ENCODE data around the gene ZNF521. TPM values are rescaled to one million over a fixed set of nuclear protein-coding genes. Genes with fewer than 3 reads are reported as not detected.
A peak's percentile ranks its signal among the peaks of the same experiment; 100 is the strongest.

The ZNF521 gene
- total RNA-seq, 1 experiment from 2014 or later: 20.3 TPM

DNA sequence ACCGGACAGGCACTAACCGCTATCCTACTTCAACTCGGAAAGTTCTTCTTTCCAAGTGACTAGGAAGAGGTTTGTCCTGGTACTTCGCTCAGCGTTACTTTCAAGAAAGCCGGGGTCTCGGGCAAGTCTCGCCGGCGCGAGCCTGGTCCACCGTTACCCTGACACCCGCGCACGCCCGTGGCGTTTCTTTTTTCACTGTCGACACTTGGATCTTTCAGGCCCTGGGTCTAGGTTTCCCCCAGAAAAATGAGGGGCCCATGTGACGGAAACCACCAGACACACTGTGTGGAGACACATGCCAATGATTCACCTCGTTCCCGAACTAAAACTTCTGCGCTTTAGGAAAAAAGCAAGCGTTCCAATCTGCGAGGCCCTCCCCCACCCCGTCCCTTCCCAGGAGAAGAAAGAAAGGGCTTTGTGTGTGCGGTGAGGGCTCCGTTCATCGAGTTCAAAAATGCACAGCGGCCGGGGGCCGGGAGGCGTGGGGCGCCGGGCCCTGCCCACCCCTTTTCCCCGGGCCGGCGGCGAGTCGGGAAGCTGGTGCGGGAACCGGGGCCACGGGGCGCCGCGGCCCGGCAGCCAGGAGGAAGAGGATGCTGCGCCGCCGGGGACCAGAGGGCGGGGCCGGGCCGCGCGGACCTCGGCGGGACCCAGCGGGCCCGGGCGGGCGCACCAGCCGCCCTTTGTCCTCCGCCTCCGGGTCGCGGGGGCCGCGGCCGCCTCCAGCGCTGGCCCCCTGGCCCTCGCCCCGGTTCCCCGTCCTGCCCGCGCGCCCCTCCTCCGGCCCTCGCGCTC is 2.6 kb downstream of the ZNF521 start:
- Histone ChIP-seq H3K4me3 (peak overlapping the region; percentile 96), H3K4me1 (peaks cover 5% of the 10 kb centered on the region; the same call in 1 of the 2 replicates), H3K9me3 (replicated peaks) (no peaks in the 10 kb centered on the region), H3K36me3 (no peaks in the 10 kb centered on the region), H3K27me3 (no peaks in the 10 kb centered on the region), H3K27ac (peak overlapping the region; percentile 87)
- peak; percentile 49 to 62 for DNase-seq

DNA sequence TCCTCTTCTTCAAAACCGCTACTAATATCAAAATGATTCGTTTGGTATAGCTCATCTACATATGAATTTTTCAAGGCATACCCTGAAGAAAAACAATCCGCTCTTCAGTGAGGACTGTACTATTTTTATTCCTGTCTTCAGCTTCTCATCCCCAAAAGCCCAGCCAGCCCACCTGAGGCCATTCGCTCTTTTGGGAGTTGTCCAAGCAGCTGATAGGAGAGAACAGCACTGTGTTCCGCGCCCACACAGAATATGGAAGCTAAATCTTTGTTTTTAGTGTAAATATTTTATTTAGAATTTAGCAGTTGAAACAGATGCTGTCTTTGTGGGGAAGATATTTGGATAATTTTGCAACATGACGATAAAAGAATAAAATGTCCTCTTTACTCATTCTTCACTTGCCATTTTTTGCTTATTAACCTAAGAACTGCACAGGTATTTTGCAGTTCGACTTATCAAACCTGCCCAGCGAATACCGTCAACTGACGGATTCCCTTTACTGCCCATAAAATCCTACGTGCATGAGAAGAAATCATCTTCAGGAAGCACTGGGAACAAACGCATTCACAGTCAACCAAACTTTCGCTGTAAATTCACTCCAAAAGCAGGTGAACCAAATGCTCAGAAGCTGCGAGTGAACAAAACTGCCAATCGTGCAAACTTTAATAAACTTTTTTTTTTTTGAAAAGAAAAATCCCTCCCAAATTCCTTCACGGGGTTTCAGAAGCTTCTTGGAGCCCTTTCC is 3.4 kb downstream of the ZNF521 start:
- H3K27me3 ChIP-seq: no peaks in the 10 kb centered on the region
- no peak for DNase-seq
- no peaks in the 10 kb centered on the region for H3K9me3 ChIP-seq (replicated peaks)
- no peaks in the 10 kb centered on the region for H3K36me3 ChIP-seq
- H3K4me3 ChIP-seq: peak overlapping the region; percentile 96
- peaks cover 5% of the 10 kb centered on the region; the same call in 1 of the 2 replicates for H3K4me1 ChIP-seq
- peak overlapping the region; percentile 84 for H3K27ac ChIP-seq

DNA sequence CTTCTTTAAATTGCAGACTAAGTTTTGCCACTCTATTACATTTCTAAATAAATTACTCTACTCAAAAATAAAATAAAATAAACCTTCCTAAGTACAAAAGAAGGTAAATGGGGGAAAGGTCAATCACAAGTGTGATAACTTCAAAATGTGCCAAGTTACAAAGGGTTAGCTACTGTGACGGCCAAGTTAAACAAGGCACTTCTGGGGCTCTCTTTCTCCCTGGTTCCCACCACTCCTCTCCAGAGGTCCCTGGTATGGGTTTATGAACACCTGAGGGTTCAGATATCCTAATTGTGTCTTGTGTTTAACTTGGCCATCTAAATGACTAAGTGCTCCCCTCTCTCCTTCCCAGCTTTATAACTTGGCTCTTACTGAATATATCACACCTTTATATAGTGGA is 5.4 kb downstream of the ZNF521 start:
- no peak overlapping the region for H3K27ac ChIP-seq

DNA sequence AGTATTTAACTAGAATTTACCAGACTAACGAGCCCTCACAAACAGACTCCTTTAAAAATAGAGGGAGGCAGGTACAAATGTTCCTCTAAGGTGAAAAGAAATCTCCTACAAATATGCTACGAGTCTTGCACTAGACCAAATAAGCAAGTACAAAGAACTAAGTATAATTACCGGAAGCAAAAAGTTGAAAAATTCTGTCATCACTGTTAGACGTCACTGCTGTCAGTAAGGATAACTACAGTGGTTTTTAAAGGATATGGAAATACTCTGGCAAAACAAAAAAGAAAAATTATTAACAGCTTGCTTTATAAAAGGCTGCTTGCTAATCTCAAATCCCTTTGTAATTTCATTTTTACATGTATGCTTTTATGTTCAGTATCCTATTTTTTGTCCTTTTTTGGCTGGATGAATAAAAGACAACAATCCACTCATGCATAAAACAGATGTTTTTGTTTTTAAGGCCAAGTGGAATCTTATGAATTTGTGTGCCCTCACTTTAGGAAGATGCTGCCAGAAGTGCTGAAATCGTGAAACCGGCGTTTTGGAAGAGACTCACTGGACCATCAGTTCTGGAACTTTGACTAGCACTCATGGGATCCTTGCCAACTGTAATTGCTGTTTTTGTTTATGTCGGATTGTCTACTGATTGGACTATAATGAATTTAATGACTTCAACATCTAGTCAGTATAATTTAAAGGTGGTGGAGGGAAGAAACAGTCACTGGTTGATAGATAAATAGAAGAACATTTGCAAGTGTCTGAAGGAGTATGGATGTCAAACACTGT is 6.7 kb downstream of the ZNF521 start:
- DNase-seq: no peak

More for the DNA sequence above, 5.4 kb downstream of the ZNF521 start:
- DNase-seq: no peak
- Histone ChIP-seq H3K4me1 (peaks cover 5% of the 10 kb centered on the region; the same call in 1 of the 2 replicates), H3K36me3 (no peaks in the 10 kb centered on the region), H3K27me3 (no peaks in the 10 kb centered on the region), H3K9me3 (replicated peaks) (no peaks in the 10 kb centered on the region), H3K4me3 (no peak overlapping the region)

DNA sequence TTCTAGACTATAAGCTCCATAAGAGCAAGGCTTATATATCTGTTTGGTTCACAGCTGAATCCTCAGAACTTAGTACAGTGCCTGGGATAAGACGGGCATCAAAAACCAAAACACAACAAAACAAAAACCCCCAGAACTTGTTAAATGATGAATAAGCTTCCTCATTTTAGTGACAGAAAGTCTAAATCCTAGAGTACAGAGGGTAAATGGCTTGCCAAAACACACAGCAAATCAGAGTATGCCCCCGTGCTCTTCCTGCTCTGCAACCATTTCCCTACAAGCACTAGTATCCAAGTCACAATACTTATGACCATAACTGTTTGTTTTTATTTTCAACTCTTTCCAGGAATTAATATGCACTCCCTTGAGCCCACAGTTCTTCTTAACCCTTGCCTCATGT is 10.1 kb downstream of the ZNF521 start:
- Histone ChIP-seq H3K9me3 (replicated peaks) (no peaks in the 10 kb centered on the region), H3K27me3 (no peaks in the 10 kb centered on the region), H3K36me3 (no peaks in the 10 kb centered on the region), H3K4me3 (no peak overlapping the region), H3K4me1 (peaks cover 5% of the 10 kb centered on the region; the same call in 1 of the 2 replicates), H3K27ac (no peak overlapping the region)
- no peak for DNase-seq

More for the DNA sequence above, 6.7 kb downstream of the ZNF521 start:
- Histone ChIP-seq H3K27me3 (no peaks in the 10 kb centered on the region), H3K36me3 (no peaks in the 10 kb centered on the region), H3K4me1 (peaks cover 5% of the 10 kb centered on the region; the same call in 1 of the 2 replicates), H3K27ac (no peak overlapping the region), H3K9me3 (replicated peaks) (no peaks in the 10 kb centered on the region), H3K4me3 (no peak overlapping the region)

DNA sequence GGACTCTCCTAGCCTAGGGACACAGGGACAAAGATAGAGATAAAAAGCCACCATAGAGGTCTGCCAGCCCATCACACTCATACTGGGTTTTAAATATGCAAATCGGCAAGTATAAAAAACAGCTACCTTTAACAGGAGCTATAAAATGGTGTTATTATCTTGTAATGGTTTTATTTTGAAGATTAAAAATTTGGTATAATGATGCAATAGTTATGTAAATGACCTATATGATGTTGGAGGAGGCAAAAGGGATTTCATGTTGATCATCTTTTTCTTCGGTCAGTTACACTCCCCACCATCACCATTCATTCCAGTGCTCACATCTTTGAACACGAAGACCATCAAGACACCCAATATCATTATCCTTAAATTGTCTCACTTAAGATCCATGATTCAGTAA is 11.2 kb downstream of the ZNF521 start:
- no peaks in the 10 kb centered on the region for H3K9me3 ChIP-seq (replicated peaks)

DNA sequence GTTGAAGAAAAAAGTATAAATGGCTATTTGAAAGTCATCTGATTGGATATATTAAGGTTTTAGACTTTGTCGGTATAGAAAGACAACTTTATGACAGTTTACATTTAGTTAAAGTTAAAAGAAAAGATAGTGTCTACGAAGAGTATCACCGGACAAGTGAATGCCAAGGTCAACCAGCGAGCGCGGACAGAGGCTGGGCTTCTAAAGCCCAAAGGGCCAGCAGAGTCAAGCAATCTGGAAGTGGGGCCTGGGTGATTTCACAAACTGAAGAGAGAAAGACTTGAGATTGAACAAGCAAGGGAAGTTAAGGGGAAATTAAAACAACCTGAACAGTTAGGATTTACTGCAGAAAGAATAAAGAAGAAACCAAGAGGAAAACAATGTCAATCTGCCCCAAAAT is 16.3 kb downstream of the ZNF521 start:
- H3K9me3 ChIP-seq (replicated peaks): no peaks in the 10 kb centered on the region
- no peaks in the 10 kb centered on the region for H3K4me1 ChIP-seq

More for the DNA sequence above, 11.2 kb downstream of the ZNF521 start:
- Histone ChIP-seq H3K36me3 (no peaks in the 10 kb centered on the region), H3K27ac (no peak overlapping the region), H3K4me3 (no peak overlapping the region), H3K4me1 (peaks cover 5% of the 10 kb centered on the region; the same call in 1 of the 2 replicates), H3K27me3 (no peaks in the 10 kb centered on the region)
- no peak for DNase-seq

DNA sequence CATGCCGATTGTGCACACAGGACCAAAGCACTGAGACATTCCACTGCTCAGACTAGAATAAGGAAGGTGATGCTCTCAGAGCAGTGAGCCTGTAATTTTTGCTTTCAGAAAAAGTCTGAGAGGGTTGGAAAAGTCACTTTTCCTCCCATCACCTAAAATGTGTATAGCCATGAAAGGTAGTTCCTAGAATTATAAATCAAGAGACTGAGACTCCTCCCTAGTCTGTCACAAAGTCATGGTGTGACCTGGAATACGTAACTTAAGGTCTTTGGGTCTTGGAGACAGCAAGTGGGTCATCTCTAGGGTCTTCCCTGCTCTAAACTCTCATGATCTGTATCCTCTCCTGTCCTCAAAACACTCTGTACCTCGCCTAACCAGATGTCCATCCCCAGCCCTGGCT is 16.9 kb downstream of the ZNF521 start:
- no peaks in the 10 kb centered on the region for H3K4me1 ChIP-seq

More for the DNA sequence above, 16.3 kb downstream of the ZNF521 start:
- H3K4me3 ChIP-seq: no peak overlapping the region
- H3K27me3 ChIP-seq: no peaks in the 10 kb centered on the region
- DNase-seq: no peak
- no peak overlapping the region for H3K27ac ChIP-seq
- 0 out of 2 replicates have a peak, but pooled peaks cover 3% of the 10 kb centered on the region for H3K36me3 ChIP-seq

DNA sequence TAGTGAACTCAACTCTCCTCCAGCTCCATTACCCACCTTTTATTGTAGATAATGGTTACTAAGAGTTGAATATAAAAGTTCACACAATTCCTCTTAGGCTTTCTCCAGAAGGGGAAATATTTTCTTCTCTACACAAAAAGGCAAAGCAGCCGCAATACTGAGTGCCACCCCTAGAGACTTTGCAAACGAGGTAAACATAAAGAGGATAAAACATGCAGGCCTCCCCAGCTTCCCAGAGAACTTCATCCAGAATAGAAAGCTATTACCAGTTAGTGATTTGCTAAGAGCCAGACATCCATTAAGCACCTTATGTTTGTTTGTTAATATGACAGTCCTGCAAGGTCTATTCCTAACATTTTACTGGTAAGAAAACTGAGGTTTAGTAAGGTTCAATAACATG is 17.4 kb downstream of the ZNF521 start:
- DNase-seq: no peak
- Histone ChIP-seq H3K27me3 (no peaks in the 10 kb centered on the region), H3K36me3 (0 out of 2 replicates have a peak, but pooled peaks cover 3% of the 10 kb centered on the region), H3K4me3 (no peak overlapping the region), H3K9me3 (replicated peaks) (no peaks in the 10 kb centered on the region), H3K27ac (no peak overlapping the region), H3K4me1 (no peaks in the 10 kb centered on the region)

More for the DNA sequence above, 16.9 kb downstream of the ZNF521 start:
- Histone ChIP-seq H3K27ac (no peak overlapping the region), H3K36me3 (0 out of 2 replicates have a peak, but pooled peaks cover 3% of the 10 kb centered on the region), H3K9me3 (replicated peaks) (no peaks in the 10 kb centered on the region), H3K27me3 (no peaks in the 10 kb centered on the region), H3K4me3 (no peak overlapping the region)
- no peak for DNase-seq

DNA sequence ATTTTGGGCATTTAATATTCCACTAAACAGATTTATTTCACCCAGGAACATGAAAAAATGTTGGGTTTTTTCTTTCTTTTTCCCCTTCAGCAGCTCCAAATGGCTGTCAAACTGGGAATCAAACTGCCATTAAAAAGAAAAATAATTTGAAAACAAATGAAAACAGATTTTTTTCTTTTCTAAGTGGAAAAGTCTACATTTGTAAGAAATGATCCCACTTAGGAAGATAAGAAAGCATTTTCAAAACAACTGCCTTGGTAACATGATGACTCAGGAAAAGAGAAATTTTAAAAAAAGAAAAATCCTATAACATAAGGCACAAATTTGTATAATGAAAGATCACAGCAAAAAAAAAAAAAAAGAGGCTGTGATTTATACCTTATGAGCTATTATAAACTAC is 20.0 kb downstream of the ZNF521 start:
- H3K9me3 ChIP-seq (replicated peaks): no peaks in the 10 kb centered on the region

DNA sequence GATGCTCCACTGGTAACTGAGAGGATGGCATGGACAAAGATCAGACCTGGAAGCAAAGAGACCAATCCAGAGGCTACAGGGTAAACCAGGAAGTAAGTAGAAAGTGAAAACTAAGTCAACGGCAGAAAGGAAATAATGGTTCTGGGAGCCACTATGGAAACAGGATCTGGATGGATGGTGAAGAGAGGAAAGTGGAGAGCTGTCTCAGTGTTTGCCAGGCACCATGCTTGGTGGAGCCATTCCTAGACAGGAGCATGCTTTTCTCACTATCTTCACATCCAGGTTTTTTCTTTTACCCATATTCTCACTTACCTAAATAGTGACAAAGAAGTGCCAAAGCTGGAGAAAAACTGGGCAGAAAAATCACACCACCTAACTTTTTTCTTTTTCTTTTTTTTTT is 22.2 kb downstream of the ZNF521 start:
- H3K36me3 ChIP-seq: 0 out of 2 replicates have a peak, but pooled peaks cover 3% of the 10 kb centered on the region
- H3K9me3 ChIP-seq (replicated peaks): no peaks in the 10 kb centered on the region
- no peaks in the 10 kb centered on the region for H3K4me1 ChIP-seq
- DNase-seq: no peak
- no peak overlapping the region for H3K27ac ChIP-seq
- H3K4me3 ChIP-seq: no peak overlapping the region
- H3K27me3 ChIP-seq: no peaks in the 10 kb centered on the region

More for the DNA sequence above, 20.0 kb downstream of the ZNF521 start:
- Histone ChIP-seq H3K36me3 (0 out of 2 replicates have a peak, but pooled peaks cover 3% of the 10 kb centered on the region), H3K4me1 (no peaks in the 10 kb centered on the region), H3K4me3 (no peak overlapping the region), H3K27ac (no peak overlapping the region), H3K27me3 (no peaks in the 10 kb centered on the region)
- no peak for DNase-seq

DNA sequence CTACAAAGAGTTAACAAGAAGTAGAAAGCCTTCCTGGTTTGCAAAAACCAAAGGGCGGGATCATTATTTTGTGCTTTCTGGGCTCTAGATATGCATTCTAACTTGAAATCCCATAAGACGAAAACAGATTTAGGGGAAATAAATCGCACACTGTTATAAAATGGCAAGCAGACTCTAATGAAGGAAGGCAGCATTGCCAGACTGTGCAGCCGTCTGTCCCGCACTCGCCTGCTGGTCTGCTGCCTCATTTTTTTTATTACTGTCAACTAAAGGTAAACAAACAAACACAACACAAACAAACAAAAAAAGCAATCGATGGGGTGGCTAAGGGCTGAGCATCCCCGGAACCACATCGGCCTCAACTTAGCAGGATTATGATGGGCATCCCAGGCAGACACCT is 24.4 kb downstream of the ZNF521 start:
- no peak overlapping the region for H3K27ac ChIP-seq
- H3K27me3 ChIP-seq: no peaks in the 10 kb centered on the region
- no peak overlapping the region for H3K4me3 ChIP-seq
- no peak for DNase-seq
- no peaks in the 10 kb centered on the region for H3K9me3 ChIP-seq (replicated peaks)
- no peaks in the 10 kb centered on the region for H3K36me3 ChIP-seq
- peaks cover 6% of the 10 kb centered on the region for H3K4me1 ChIP-seq

DNA sequence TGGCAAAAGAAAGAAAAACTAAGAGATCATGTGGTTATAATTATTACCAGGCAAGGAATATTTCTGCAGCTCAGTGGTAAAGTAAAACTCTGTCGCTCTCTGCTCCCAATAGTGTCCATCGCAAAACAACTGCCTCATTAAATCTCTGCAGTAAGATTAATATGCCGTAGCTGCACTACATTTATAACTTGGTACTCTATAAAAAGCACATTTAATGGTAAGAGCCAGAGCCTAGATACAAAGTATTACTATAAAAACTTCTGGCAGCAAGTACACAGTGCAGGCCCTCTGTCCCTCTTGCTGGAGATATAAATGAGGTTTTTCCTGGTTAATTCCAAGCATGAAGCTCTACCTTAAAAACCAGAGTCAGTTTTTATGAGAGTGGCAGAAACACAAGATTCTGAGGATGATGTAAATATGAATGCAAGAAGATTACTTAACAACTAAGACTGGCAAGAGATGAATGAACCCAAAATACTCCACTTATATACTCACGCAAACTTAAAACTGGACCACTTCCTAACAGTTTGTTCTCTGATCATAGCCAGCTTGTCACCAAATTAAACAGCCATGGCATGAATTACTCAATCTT is 25.5 kb downstream of the ZNF521 start:
- H3K36me3 ChIP-seq: peaks cover 4% of the 10 kb centered on the region
- no peaks in the 10 kb centered on the region for H3K27me3 ChIP-seq
- DNase-seq: no peak
- H3K27ac ChIP-seq: no peak overlapping the region
- peaks cover 13% of the 10 kb centered on the region for H3K4me1 ChIP-seq
- no peak overlapping the region for H3K4me3 ChIP-seq
- H3K9me3 ChIP-seq (replicated peaks): no peaks in the 10 kb centered on the region

DNA sequence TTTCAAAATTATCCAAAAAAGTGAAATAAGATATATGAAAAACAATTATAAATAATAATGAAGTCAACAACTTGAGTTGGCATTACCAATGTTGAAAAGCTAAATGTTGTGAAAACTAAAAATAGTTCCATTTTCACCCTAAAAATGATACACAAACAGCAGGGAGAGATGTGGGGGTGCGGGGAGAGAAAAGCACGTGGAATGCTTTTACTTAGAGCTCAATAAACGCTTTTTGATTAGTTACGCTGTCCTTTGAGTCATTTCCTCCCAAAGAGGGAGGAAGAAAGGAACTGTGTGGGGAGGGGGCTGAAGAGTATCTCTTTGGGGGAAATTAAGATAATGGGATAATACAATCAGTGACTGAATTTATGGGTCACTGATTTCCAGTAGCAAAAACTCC is 29.2 kb downstream of the ZNF521 start:
- Histone ChIP-seq H3K27ac (peak overlapping the region; percentile 75), H3K9me3 (replicated peaks) (no peaks in the 10 kb centered on the region), H3K4me1 (peaks cover 13% of the 10 kb centered on the region), H3K36me3 (peaks cover 13% of the 10 kb centered on the region), H3K27me3 (no peaks in the 10 kb centered on the region), H3K4me3 (no peak overlapping the region)
- peak; percentile 17 to 52 for DNase-seq

All from SJCRH30 (cell line).